CD4-positive, alpha-beta T cell treated with Interleukin-1 beta for 1 hour (primary cell): ENCODE measurements around the gene KIF18A.

ENCODE experiments used
- DNase-seq, 2 donors: peaks; one replicate each; pipeline ENCODE4 v3.0.0-alpha.2; 2020 to 2022

The KIF18A gene

DNA sequence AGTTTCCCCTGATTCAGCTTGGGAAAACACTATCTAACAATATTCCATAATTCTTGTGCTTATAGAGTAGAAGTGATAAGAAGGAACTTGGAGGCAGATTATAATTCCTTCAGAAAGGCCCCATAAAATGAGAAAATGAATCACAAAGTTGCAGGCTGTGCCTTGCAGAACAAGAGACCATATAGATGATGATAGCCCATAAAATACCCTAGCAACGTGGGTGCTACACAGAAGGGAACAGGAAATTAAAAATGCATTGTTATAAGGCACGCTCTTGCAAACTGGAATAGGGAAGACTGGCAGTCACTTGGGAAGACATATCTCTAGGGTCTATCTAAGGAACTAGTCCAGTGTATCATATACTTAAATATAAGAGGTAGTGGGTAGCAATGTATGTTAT lies 67.6 kb downstream of the KIF18A start:
- no peak for DNase-seq

DNA sequence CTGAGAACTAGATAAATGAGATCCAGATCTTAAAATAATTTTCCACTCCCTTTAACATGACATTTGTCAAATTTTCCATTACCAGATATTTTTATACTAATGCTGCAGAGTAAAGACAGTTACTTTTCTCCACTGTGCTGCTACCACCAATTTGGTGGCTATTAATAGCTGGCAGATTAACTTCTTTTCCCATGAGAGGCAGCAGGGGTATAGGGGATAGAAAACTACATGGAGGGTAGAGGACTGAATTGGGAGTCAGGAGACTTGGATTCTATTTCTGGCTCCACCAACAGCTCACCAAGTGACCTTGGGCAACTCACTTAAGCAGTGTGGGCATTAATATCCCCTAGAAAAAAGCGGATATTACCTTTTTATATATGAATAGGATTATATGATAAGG lies 69.2 kb downstream of the KIF18A start:
- DNase-seq, result no peak

DNA sequence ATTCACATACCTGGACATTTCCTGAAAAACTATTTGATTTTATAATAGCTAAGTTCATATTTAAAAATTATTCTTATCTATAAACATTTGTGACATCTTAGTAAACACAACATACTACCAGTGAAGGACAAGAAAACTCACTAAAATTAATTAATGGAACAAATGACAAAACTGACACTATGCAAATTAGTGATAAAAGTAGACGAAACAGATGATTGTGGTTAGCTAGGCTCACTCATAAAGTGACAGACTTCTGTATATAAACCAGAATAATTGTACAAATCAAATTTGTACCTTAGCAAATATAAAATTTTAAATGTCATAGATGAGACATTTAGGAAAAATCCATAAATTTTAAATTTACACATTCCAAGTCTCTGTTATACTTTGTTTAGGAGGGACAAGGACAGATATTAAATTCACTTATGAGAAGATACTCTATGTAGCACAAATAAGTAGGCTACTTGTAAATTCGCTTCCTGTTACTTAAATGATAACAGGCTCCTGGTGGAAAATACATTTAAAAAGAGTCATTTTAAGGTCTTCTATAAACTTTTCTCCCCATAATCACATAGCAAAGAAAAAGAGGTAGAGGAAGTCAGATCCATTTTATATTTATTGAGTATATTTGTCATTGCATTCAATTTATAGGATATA lies 81.2 kb downstream of the KIF18A start:
- no peak for DNase-seq

DNA sequence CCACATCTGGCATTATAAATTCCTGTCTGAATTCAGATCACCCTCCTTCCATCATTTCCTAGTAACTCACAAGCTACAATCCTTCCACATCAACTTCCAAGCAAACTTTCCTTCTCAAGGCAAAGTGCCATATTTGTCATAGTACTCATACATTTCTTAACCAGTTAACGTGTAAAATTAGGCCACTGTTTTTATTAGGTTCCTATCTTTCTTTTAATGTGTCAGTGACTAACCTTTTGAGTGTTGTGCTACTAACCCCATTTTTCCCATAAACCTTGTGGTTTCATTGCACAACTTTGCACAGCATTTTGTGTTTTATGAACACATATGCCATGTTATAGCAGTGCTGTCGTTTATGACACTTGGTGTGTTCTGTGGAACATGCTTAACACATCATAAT lies 90.1 kb downstream of the KIF18A start:
- no peak for DNase-seq

DNA sequence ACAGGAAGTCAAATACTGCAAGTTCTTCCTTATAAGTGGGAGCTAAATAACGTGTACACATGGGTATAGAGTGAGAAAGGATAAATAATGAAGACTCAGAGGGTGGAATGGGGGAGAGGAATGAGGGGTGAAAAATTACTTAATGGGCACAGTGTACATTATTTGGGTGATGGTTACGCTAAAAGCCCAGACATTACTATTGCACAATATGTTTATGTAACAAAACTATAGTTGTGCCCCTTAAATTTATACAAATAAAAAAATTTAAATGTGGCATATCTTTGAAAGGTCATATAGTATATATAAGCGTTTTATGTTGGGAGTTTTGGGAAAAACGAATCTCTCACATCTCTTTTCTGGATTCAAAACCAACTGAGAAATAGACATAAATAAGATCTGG lies 96.1 kb downstream of the KIF18A start:
- DNase-seq, result no peak

DNA sequence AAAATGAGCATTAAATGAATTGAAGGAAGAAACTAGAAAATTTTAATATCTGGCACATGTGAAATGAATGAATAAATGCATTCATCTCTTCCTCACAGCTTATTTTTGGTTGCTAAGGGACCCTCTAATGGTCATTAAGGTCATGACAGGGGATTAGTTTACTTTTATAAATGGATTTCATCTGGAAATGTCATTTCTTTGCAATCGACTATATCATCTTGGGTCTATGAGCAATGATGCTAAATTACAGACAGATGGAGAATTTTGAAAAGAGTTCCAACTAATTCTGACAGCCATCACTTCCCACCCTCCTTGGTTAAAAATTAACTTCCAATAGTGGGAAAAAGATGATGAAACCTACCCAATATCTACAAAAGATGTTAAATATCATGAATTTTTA lies 98.0 kb downstream of the KIF18A start:
- no peak for DNase-seq

DNA sequence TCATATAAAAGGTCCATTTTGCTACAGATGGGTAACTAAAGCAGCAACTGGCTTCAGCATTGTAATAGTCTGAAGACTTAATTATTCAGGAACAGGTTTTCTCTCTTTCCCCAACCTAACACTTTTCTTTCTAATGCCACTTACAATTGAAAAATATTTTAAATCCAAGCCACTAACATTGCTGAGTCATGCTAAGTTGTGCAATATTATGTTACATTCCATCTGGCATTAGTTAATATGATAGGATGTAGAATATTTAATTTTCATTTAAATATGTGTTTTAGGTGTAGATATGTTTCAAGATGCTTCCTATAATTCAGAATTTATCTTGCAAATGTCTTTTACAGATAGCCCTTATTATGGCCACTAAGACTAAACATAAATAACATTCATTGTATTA lies 98.6 kb downstream of the KIF18A start:
- no peak for DNase-seq

DNA sequence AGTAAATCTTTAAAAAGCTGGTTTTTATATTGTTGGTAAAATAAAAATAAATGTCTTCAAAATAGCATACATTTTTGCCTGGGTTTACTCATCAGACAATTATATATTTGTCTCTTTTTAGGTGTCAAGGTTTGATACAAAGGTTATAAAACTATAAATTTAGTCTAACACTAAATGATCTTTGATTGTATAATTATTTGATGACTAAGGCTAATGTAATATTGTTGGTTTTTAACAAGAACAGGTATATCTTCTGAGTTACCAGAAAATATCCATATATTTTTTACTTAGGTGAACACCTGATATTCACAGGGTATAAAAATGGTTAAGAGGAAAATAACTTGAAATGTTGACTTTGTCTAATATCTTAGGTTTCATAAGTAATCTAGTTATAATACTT lies 104.3 kb downstream of the KIF18A start:
- DNase-seq, result no peak

DNA sequence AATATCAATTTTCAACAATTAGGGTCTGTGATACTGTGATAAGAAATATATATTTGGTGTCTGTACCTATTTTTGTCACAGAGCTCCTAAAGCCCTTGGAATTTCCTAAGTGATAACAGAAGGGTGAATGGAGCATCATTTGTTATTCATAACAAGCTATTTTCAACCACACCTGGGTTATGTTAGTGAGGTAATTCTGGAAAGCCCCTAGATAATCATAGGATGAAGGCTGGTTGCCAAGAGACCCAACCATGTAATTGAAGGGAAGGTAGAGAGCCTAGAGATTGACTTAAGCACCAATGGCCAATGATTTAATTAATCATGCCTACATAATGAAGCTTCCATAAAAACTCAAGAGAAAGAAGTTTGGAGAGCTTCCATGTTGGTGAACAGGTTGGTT lies 109.4 kb downstream of the KIF18A start:
- DNase-seq, result no peak

DNA sequence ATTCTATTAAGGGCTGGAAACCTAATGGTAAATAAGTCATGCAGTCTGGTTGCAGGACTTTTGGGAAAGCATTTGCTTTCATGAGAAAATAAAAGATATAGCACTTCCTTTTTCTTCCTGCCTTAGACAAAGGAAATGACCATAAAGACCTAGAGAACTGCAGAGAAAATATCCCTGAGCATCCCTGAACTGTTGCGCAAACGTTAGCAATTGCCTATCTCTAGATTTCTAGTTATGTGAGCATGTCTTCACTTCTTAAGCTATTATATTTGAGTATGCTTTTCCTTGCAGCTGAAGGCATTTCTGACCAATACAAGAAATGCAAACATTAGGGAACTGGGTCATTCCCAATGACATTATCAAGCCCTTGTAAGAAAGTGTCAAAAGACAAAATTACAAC lies 110.6 kb downstream of the KIF18A start:
- DNase-seq, result no peak

DNA sequence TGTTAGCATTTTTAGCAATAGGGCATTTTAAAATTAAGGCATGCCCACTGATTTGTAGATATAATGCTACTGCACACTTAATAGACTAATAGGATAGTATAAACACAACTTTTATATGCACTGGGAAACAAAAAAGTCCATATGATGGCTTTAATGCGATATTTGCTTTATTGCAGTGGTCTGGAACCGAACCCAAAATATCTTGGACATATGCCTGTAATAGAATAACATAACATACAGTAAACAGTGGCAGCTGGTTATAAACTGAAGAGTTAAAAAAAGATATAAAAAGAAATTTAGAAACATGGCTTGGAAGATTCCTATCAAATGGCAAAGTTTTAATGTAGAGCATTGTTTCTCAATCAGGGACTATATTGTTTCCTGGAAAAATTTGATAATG lies 111.9 kb downstream of the KIF18A start:
- DNase-seq, result no peak

DNA sequence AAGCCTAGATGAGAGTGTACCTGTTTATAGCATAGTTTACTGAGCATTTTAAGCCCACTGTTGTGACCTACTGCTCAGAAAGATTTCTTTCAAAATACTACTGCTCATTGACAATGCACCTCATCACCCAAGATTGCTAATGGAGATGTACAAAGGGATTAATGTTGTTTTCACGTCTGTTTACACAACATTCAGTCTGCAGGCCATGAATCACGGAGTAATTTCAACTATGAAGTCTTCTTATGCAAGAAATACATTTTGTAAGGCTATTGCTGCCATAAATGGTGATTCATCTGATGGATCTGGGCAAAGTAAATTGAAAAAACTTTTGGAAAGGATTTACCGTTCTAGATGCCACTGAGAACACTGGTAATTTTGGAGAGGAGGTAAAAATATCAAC lies 112.9 kb downstream of the KIF18A start:
- no peak for DNase-seq

DNA sequence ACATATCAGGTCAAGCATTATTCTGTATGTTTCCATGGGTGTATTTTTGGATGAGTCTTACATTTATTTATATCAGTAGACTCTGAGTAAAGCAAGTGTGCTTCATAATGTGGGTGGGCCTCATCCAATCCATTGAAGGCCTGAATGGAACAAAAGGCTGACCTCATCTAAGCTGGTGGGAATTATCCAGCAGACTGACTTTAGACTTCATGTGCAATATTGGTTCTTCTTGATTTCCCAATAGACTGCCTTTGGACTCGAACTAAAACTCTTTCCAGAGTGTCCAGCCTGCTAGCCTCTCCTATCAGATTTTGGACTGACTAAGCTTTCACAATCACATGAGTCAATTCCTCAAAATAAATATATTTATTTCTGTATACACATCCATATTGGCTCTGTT lies 116.2 kb downstream of the KIF18A start:
- DNase-seq, result no peak

DNA sequence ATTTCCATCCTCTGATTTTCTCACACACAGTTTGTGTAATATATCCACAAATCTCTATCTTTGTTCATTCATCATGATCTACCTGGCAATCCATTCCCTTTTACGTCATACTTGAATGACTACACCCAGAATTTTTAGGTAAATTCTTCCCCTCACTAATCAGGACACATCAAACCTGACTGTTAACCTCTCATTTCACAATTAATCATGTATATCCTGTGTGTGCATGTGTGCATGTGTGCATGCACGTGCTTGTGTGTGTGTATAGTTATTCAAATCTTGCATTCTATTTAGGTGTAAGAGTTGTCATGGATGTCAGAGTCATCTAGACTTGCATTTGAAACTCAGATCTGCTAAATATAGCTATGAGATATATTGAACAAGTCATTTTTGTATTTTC lies 130.4 kb downstream of the KIF18A start:
- DNase-seq, result no peak

DNA sequence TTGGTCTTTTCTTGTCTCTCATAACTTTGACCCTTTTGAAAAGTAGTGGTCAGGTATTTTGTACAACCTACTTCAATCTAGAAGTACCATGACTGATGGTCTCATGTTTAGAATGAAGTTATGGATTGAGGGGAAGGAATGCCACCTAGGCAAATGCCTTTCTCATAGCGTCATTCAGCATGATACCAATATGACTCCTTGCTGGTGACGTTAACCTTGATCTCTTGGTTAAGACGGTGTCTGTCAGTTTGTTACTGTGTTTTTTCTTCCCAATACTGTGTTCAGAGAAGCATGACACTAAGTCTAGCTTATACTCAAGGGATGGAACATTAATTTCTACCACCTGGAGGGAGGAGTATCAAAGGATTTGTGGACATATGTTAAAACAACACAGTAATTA lies 130.9 kb downstream of the KIF18A start:
- DNase-seq, result no peak

DNA sequence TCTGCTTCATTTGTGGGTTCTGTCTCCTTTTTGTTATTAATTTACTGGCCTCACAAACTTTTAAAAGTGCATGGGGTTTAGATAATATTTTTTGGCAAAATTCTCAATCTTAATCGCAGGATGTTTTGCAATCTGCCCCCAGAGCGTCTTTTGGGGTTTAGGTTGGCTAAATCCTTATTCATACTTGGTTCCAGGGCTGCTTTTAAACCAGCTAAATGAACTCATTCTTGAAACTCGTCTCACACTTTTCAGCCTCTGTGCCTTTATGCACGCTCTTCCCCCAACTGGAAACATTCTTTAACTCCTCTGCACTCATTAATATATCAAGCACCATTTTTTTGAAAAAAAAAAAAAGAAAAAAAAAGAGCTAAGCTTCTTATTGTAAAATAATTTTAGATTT lies 131.7 kb downstream of the KIF18A start:
- DNase-seq, result no peak

DNA sequence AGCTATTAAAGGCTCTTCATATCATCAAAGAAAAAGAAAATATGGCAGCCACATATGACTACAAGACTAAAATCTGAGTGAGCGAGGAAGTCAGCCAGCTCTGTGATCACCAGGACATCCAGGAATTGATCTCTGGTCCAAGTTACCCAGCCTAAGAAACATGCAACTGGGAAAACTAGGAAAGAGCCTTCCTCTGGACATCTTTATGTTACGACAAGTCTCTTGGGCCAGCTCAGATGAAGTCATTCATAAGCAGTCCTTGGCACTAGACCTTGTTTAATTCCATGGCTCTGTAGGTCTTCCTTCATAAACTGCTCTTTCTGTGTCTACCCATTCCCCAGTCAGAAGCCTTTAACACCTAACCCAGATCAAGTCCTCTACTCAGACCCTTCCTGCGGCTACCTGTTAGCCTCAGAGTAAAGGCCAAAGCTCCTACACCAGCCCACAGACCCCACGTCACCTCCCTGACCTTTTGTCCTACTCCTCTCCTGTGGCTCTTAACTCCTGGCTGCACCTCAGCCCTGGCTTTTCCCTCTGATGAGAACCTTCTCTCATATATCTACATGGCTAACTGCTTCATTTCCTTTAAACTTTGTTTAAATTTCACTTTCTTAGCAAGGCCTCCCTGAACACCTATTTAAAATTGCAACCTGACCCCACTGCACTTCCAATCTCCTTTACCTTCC lies 134.0 kb downstream of the KIF18A start:
- DNase-seq, result no peak

DNA sequence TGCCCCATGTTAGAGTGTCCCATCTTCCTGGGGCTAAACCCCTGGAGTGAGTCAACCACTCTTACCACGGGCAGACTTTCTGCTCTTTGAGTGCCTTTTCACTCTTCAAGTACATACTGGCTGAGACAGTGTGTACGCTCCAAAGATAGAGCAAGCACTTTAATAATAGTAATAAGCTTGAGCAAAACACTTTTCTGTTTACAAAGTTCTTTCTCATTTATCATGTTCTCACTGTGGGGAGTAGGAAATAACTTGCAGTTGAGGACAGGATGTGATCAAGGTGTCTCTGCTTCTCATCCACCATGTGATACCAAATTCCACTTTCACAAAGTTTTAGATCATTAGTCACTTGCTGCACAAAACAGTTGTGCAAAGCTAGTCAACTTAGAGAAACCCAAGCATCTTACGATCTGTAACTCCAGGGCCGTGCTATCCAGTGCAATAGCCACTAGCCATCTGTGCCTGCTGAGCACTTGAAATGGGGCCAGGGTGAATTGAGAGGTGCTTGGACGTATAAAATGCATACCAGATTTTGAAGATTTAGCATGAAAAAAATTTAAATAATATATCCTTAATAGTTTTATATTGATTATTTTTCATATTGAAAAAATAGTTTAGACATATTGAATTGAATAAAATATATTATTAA lies 135.3 kb downstream of the KIF18A start:
- DNase-seq, result no peak

DNA sequence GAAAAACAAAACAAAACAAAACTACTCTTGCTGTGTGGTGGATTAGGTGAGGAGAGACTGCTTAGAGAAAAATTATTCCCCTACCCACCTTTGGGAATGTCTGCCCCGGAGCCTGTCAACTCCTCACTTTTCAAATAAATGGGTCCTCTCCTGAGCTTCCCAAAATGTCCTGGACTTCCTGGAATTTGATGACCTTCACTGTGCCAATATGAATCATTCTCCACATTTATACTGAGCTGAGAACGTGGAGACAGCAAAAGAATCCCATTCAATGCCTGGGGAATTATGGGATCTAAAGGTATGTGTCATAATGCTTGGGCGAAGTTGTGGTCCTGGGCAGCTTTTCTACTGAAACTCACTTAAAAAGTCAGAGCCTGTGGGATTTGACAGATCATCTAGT lies 136.8 kb downstream of the KIF18A start:
- no peak for DNase-seq
